Mesendoderm (in vitro differentiated cells): ENCODE results near the gene TEAD4.

ENCODE experiments used
- DNase-seq: peaks from one replicate; pipeline ENCODE4 v3.0.0; 2013
- H2AK5ac ChIP-seq: 2 replicates; pipeline ENCODE4 v1.6.1; 2013; ENCODE audit warnings: low read length, inconsistent platforms
- H2BK120ac ChIP-seq: 2 replicates; pipeline ENCODE4 v1.6.1; 2013; ENCODE audit warnings: low read depth, mild to moderate bottlenecking, low read length, moderate library complexity, mixed read lengths
- H2BK15ac ChIP-seq: replicated peaks from 2 replicates; pipeline ENCODE4 v1.6.1; 2013; ENCODE audit warnings: low read depth, mild to moderate bottlenecking, moderate library complexity
- H2BK5ac ChIP-seq: 2 replicates; pipeline ENCODE4 v1.6.1; 2013; ENCODE audit warnings: low read length, inconsistent platforms
- H3K18ac ChIP-seq: 2 replicates; pipeline ENCODE4 v1.6.1; 2013; ENCODE audit warnings: mild to moderate bottlenecking, low read length, mixed read lengths
- H3K23ac ChIP-seq: one replicate; pipeline ENCODE4 v1.6.1; 2013; ENCODE audit warnings: low read length
- H3K27ac ChIP-seq: 2 replicates; pipeline ENCODE4 v1.5.1; 2013; ENCODE audit warnings: low read depth, mild to moderate bottlenecking, inconsistent platforms, low read length, moderate library complexity
- H3K27me3 ChIP-seq: 2 replicates; pipeline ENCODE4 v1.6.1; 2013; ENCODE audit warnings: low read length, control low read depth, mild to moderate bottlenecking, inconsistent platforms; ENCODE audit not compliant: insufficient read depth, poor library complexity
- H3K36me3 ChIP-seq: 2 replicates; pipeline ENCODE4 v1.6.1; 2013; ENCODE audit warnings: low read length, inconsistent platforms; ENCODE audit not compliant: control insufficient read depth, insufficient read depth
- H3K4ac ChIP-seq: one replicate; pipeline ENCODE4 v1.6.1; 2013; ENCODE audit warnings: low read depth, mild to moderate bottlenecking, low read length, moderate library complexity
- H3K4me1 ChIP-seq: 2 replicates; pipeline ENCODE4 v1.6.1; 2013; ENCODE audit warnings: low read depth, low read length, inconsistent platforms; ENCODE audit not compliant: control insufficient read depth
- H3K4me2 ChIP-seq: 2 replicates; pipeline ENCODE4 v1.6.1; 2013; ENCODE audit warnings: low read length
- H3K4me3 ChIP-seq: 2 replicates; pipeline ENCODE4 v1.5.1; 2013; ENCODE audit warnings: mild to moderate bottlenecking, low read length
- H3K56ac ChIP-seq: one replicate; pipeline ENCODE4 v1.6.1; 2013; ENCODE audit warnings: low read length
- H3K79me1 ChIP-seq: 2 replicates; pipeline ENCODE4 v1.6.1; 2013; ENCODE audit warnings: low read length, inconsistent platforms
- H3K79me2 ChIP-seq: 2 replicates; pipeline ENCODE4 v1.6.1; 2013; ENCODE audit warnings: mild to moderate bottlenecking, low read length; ENCODE audit not compliant: control insufficient read depth, insufficient read depth
- H3K9ac ChIP-seq: 2 replicates; pipeline ENCODE4 v1.6.1; 2013; ENCODE audit warnings: low read length, inconsistent platforms
- H4K5ac ChIP-seq: one replicate; pipeline ENCODE4 v1.6.1; 2013; ENCODE audit warnings: low read length
- H4K8ac ChIP-seq: one replicate; pipeline ENCODE4 v1.6.1; 2013; ENCODE audit warnings: low read depth, mild to moderate bottlenecking, control low read depth, low read length, moderate library complexity
- whole genome bisulfite sequencing: extraction: QIAGEN DNeasy Blood & Tissue Kit; methylation state at CpG from one replicate; pipeline ENCODE4 v1.1.7; 2013; ENCODE audit warnings: low lambda C conversion rate, missing lambda C conversion rate; ENCODE audit not compliant: insufficient coverage; ENCODE audit errors: extremely low coverage; 5-methylcytosine and 5-hydroxymethylcytosine counted together

TEAD4 gene

GRCh38 chr12:2939191-2939590 is 20.0 kb upstream of the TEAD4 start:
- no peak overlapping the region for H3K27ac ChIP-seq
- no peak overlapping the region for H3K18ac ChIP-seq
- no peak overlapping the region for H2AK5ac ChIP-seq
- H4K8ac ChIP-seq, result no peak overlapping the region
- H3K4me3 ChIP-seq, result no peak overlapping the region
- H2BK5ac ChIP-seq, result no peak overlapping the region
- H3K56ac ChIP-seq, result no peak overlapping the region
- H3K79me1 ChIP-seq, result no peaks in the 10 kb centered on the region
- H3K27me3 ChIP-seq, result no peaks in the 10 kb centered on the region
- no peak overlapping the region for H3K4ac ChIP-seq
- no peak overlapping the region for H2BK15ac ChIP-seq
- H3K9ac ChIP-seq, result no peak overlapping the region
- H2BK120ac ChIP-seq, result no peak overlapping the region
- H4K5ac ChIP-seq, result no peak overlapping the region
- H3K79me2 ChIP-seq, result no peaks in the 10 kb centered on the region
- H3K4me1 ChIP-seq, result no peaks in the 10 kb centered on the region
- DNase-seq, result no peak
- H3K4me2 ChIP-seq, result no peak overlapping the region
- no CpG with 5 or more reads among the region's 5 CpGs for WGBS
- H3K23ac ChIP-seq, result no peak overlapping the region
- H3K36me3 ChIP-seq, result peaks cover 6% of the 10 kb centered on the region

- H3K18ac ChIP-seq, result no peak overlapping the region
- no peaks in the 10 kb centered on the region for H3K79me2 ChIP-seq
- H3K79me1 ChIP-seq, result no peaks in the 10 kb centered on the region
- H3K4me2 ChIP-seq, result no peak overlapping the region
- no peak overlapping the region for H2BK15ac ChIP-seq
- no peak overlapping the region for H4K8ac ChIP-seq
- H3K4ac ChIP-seq, result no peak overlapping the region
- no peak overlapping the region for H2BK120ac ChIP-seq
- H2BK5ac ChIP-seq, result no peak overlapping the region
- no peak overlapping the region for H3K27ac ChIP-seq
- no peak overlapping the region for H4K5ac ChIP-seq
- no peak overlapping the region for H3K23ac ChIP-seq
- no peaks in the 10 kb centered on the region for H3K4me1 ChIP-seq
- H3K36me3 ChIP-seq, result peaks cover 4% of the 10 kb centered on the region
- no peak overlapping the region for H3K56ac ChIP-seq
- no peak for DNase-seq
- H3K9ac ChIP-seq, result no peak overlapping the region
- H3K4me3 ChIP-seq, result no peak overlapping the region
- no peaks in the 10 kb centered on the region for H3K27me3 ChIP-seq
- H2AK5ac ChIP-seq, result no peak overlapping the region
- no CpG with 5 or more reads among the region's 10 CpGs for WGBS
These were observed 18.6 kb upstream of the TEAD4 start for GRCh38 chr12:2940564-2940963.

GRCh38 chr12:2941524-2941923 is 17.7 kb upstream of the TEAD4 start:
- no peak for DNase-seq
- WGBS, result no CpG with 5 or more reads among the region's 8 CpGs
- no peak overlapping the region for H3K9ac ChIP-seq
- peaks cover 4% of the 10 kb centered on the region for H3K36me3 ChIP-seq
- H4K8ac ChIP-seq, result no peak overlapping the region
- H3K4me2 ChIP-seq, result no peak overlapping the region
- H3K27ac ChIP-seq, result no peak overlapping the region
- H2BK120ac ChIP-seq, result no peak overlapping the region
- H3K18ac ChIP-seq, result no peak overlapping the region
- no peak overlapping the region for H3K23ac ChIP-seq
- H3K79me1 ChIP-seq, result no peaks in the 10 kb centered on the region
- no peak overlapping the region for H3K4me3 ChIP-seq
- H2AK5ac ChIP-seq, result no peak overlapping the region
- H4K5ac ChIP-seq, result no peak overlapping the region
- no peaks in the 10 kb centered on the region for H3K27me3 ChIP-seq
- H3K4ac ChIP-seq, result no peak overlapping the region
- no peak overlapping the region for H2BK5ac ChIP-seq
- no peak overlapping the region for H2BK15ac ChIP-seq
- H3K56ac ChIP-seq, result no peak overlapping the region
- H3K4me1 ChIP-seq, result no peaks in the 10 kb centered on the region
- H3K79me2 ChIP-seq, result no peaks in the 10 kb centered on the region

- Histone ChIP-seq H2BK120ac (no peak overlapping the region), H2BK15ac (no peak overlapping the region), H3K79me1 (no peaks in the 10 kb centered on the region), H3K4ac (no peak overlapping the region), H3K27me3 (no peaks in the 10 kb centered on the region), H4K5ac (no peak overlapping the region), H2AK5ac (no peak overlapping the region), H3K9ac (no peak overlapping the region), H4K8ac (no peak overlapping the region), H2BK5ac (no peak overlapping the region), H3K4me3 (no peak overlapping the region), H3K56ac (peak overlapping the region; percentile 76), H3K36me3 (peaks cover 3% of the 10 kb centered on the region), H3K23ac (no peak overlapping the region), H3K4me1 (no peaks in the 10 kb centered on the region), H3K27ac (no peak overlapping the region), H3K4me2 (no peak overlapping the region), H3K18ac (no peak overlapping the region), H3K79me2 (no peaks in the 10 kb centered on the region)
- WGBS, result no CpG with 5 or more reads among the region's 24 CpGs
- DNase-seq, result peak; percentile 75
These were observed 14.7 kb upstream of the TEAD4 start for GRCh38 chr12:2944401-2945047.

- Histone ChIP-seq H2BK5ac (no peak overlapping the region), H3K79me1 (no peaks in the 10 kb centered on the region), H2BK15ac (no peak overlapping the region), H3K4me1 (no peaks in the 10 kb centered on the region), H4K8ac (no peak overlapping the region), H3K27ac (no peak overlapping the region), H3K9ac (no peak overlapping the region), H3K56ac (no peak overlapping the region), H3K36me3 (no peaks in the 10 kb centered on the region), H3K4me3 (no peak overlapping the region), H3K4ac (no peak overlapping the region), H2BK120ac (no peak overlapping the region), H2AK5ac (no peak overlapping the region), H3K79me2 (no peaks in the 10 kb centered on the region), H3K4me2 (no peak overlapping the region), H3K18ac (no peak overlapping the region), H3K27me3 (no peaks in the 10 kb centered on the region), H3K23ac (no peak overlapping the region), H4K5ac (no peak overlapping the region)
- DNase-seq, result no peak
- WGBS, result no CpG with 5 or more reads among the region's 4 CpGs
These were observed 9.8 kb upstream of the TEAD4 start for GRCh38 chr12:2949411-2949810.

GRCh38 chr12:2955888-2956287 is 3.3 kb upstream of the TEAD4 start:
- DNase-seq, result no peak
- Histone ChIP-seq H3K4ac (no peak overlapping the region), H3K18ac (no peak overlapping the region), H3K79me1 (no peaks in the 10 kb centered on the region), H3K4me2 (no peak overlapping the region), H3K23ac (no peak overlapping the region), H2BK15ac (no peak overlapping the region), H3K27ac (no peak overlapping the region), H4K8ac (no peak overlapping the region), H3K56ac (no peak overlapping the region), H3K4me1 (peaks cover 9% of the 10 kb centered on the region), H3K4me3 (no peak overlapping the region), H3K79me2 (peaks cover 15% of the 10 kb centered on the region), H3K36me3 (no peaks in the 10 kb centered on the region), H4K5ac (no peak overlapping the region), H2AK5ac (no peak overlapping the region), H2BK5ac (no peak overlapping the region), H2BK120ac (no peak overlapping the region), H3K27me3 (no peaks in the 10 kb centered on the region), H3K9ac (no peak overlapping the region)
- WGBS, result no CpG with 5 or more reads among the region's 1 CpG
